SK-N-SH (cell line): ENCODE measurements around the gene SCARB1. TPM values are rescaled to one million over a fixed set of nuclear protein-coding genes. Genes with fewer than 3 reads are reported as not detected.
A peak's percentile ranks its signal among the peaks of the same experiment; 100 is the strongest.

Experiments used
- CTCF ChIA-PET: fragments of 300-600, 350-600 bp; formaldehyde crosslinking; extraction: SDS; loops from one replicate; lab custom pipeline; 2021; lab: Yijun Ruan, JAX
- POLR2A ChIA-PET: fragments of 350-600 bp; sonication (Branson Sonifier 250); formaldehyde crosslinking; extraction: SDS; loops from one replicate; lab custom pipeline; 2020; ENCODE audit warnings: antibody characterized with exemption, inconsistent platforms; lab: Yijun Ruan, JAX
- DNase-seq: peaks from one replicate; pipeline ENCODE4 v3.0.0; 2012
- H2AFZ ChIP-seq: fragments of 200-600 bp; sonication (generic); 2 replicates; pipeline ENCODE4 v1.8.1; 2016; ENCODE audit warnings: antibody characterized with exemption, mild to moderate bottlenecking, low read depth
- H3F3A ChIP-seq: fragments of 200-600 bp; sonication (generic); replicated peaks from 2 replicates; pipeline ENCODE3; 2016; ENCODE audit warnings: antibody characterized with exemption, mild to moderate bottlenecking; ENCODE audit not compliant: insufficient read depth
- H3K27ac ChIP-seq, 2 experiments: fragments of 200-500 bp in 1 of 2; fragments of 200-600 bp in 1 of 2; sonication (Bioruptor generic) in 1 of 2; sonication (generic), shearing (Covaris generic) in 1 of 2; 2 replicates each; pipeline versions ENCODE4 v1.5.1 to v1.6.1; 2014 to 2016; ENCODE audit warnings: low read depth in 2 of 2, inconsistent platforms in 1 of 2, low read length in 1 of 2, mild to moderate bottlenecking in 1 of 2, mixed read lengths in 1 of 2
- H3K27me3 ChIP-seq: fragments of 200-600 bp; sonication (generic), shearing (Covaris generic); 2 replicates; pipeline ENCODE4 v1.6.1; 2016; ENCODE audit warnings: mixed run types; ENCODE audit not compliant: insufficient read depth
- H3K36me3 ChIP-seq, 2 experiments: fragments of 200-500 bp in 1 of 2; fragments of 200-600 bp in 1 of 2; sonication (Bioruptor generic) in 1 of 2; sonication (generic) in 1 of 2; replicated peaks in 1 of 2; 2 replicates each; pipeline versions ENCODE3 to v1.5.1; 2014 to 2016; ENCODE audit warnings: low read length in 1 of 2, mild to moderate bottlenecking in 1 of 2; ENCODE audit not compliant: insufficient read depth in 2 of 2, control insufficient read depth in 1 of 2
- H3K4me1 ChIP-seq, 2 experiments: fragments of 200-500 bp in 1 of 2; fragments of 200-600 bp in 1 of 2; sonication (Bioruptor generic) in 1 of 2; sonication (generic), shearing (Covaris generic) in 1 of 2; 2 replicates each; pipeline versions ENCODE4 v1.5.1 to v1.6.1; 2014 to 2016; ENCODE audit warnings: low read depth in 1 of 2, low read length in 1 of 2, mixed run types in 1 of 2; ENCODE audit not compliant: insufficient read depth in 2 of 2, control insufficient read depth in 1 of 2
- H3K4me2 ChIP-seq: fragments of 200-600 bp; sonication (generic), shearing (Covaris generic); 2 replicates; pipeline ENCODE4 v1.6.1; 2017; ENCODE audit warnings: mixed run types
- H3K4me3 ChIP-seq, 2 experiments: fragments of 200-500 bp in 1 of 2; fragments of 200-600 bp in 1 of 2; sonication (Bioruptor generic) in 1 of 2; sonication (generic), shearing (Covaris generic) in 1 of 2; 2 replicates each; pipeline versions ENCODE4 v1.5.1 to v1.8.1; 2014 to 2016; ENCODE audit warnings: low read depth in 2 of 2, inconsistent platforms in 1 of 2, low read length in 1 of 2, mild to moderate bottlenecking in 1 of 2, mixed read lengths in 1 of 2, moderate library complexity in 1 of 2
- H3K79me2 ChIP-seq: fragments of 200-600 bp; sonication (generic); 2 replicates; pipeline ENCODE4 v1.8.1; 2017; ENCODE audit warnings: mild to moderate bottlenecking; ENCODE audit not compliant: insufficient read depth
- H3K9ac ChIP-seq: fragments of 200-600 bp; sonication (generic); 2 replicates; pipeline ENCODE4 v1.6.1; 2017; ENCODE audit warnings: mixed run types
- H3K9me2 ChIP-seq: fragments of 200-600 bp; sonication (generic); 2 replicates; pipeline ENCODE4 v1.6.1; 2017; ENCODE audit warnings: mixed run types
- H3K9me3 ChIP-seq: fragments of 200-600 bp; sonication (generic); 2 replicates; pipeline ENCODE4 v1.6.1; 2017; ENCODE audit warnings: mixed run types, mild to moderate bottlenecking, moderate library complexity
- H4K20me1 ChIP-seq: fragments of 200-600 bp; sonication (generic); 2 replicates; pipeline ENCODE4 v1.6.1; 2017; ENCODE audit warnings: mild to moderate bottlenecking, mixed run types; ENCODE audit not compliant: insufficient read depth
- ELF1 ChIP-seq: IDR thresholded peaks from 2 replicates; pipeline ENCODE4 v1.4.0; 2012
- FOSL2 ChIP-seq: IDR thresholded peaks from 2 replicates; pipeline ENCODE4 v1.4.0; 2012; ENCODE audit warnings: low read depth, mild to moderate bottlenecking, moderate library complexity, borderline replicate concordance
- JUND ChIP-seq: IDR thresholded peaks from 2 replicates; pipeline ENCODE4 v1.4.0; 2012
- MAX ChIP-seq: IDR thresholded peaks from 2 replicates; pipeline ENCODE4 v1.4.0; 2012; ENCODE audit warnings: low read depth
- RAD21 ChIP-seq: IDR thresholded peaks from 2 replicates; pipeline ENCODE4 v1.6.1; 2012; ENCODE audit warnings: mild to moderate bottlenecking, low read length
- RCOR1 ChIP-seq: fragments of 150-350 bp; IDR thresholded peaks from 2 replicates; pipeline ENCODE4 v1.6.1; 2017; ENCODE audit warnings: antibody characterized with exemption, low read length
- TAF1 ChIP-seq: IDR thresholded peaks from 2 replicates; pipeline ENCODE4 v1.6.1; 2012; ENCODE audit warnings: low read depth, mild to moderate bottlenecking, low read length, moderate library complexity, borderline replicate concordance
- TCF12 ChIP-seq: IDR thresholded peaks from 2 replicates; pipeline ENCODE4 v1.4.0; 2012
- TEAD4 ChIP-seq: IDR thresholded peaks from 2 replicates; pipeline ENCODE4 v1.4.0; 2012; ENCODE audit warnings: mild to moderate bottlenecking, borderline replicate concordance; ENCODE audit not compliant: insufficient read depth
- WGBS: methylation state at CpG from one replicate; pipeline ENCODE4 v1.1.6; 2017; ENCODE audit warnings: low lambda C conversion rate; 5-methylcytosine and 5-hydroxymethylcytosine counted together
- polyA plus RNA-seq, 3 experiments: library from polyadenylated mRNA; depleted of rRNA; stranded (reverse); fragments of >200 nt; gene quantifications; 2 replicates each; pipeline ENCODE4 v1.2.3, GENCODE V29; 2012
- TF ChIP-seq, protein P1 (sequence below): fragments of 150-350 bp; IDR thresholded peaks from 2 replicates; pipeline ENCODE4 v1.6.1; 2017; ENCODE audit warnings: antibody characterized with exemption, low read length, low read depth, borderline replicate concordance
- TF ChIP-seq, protein P2 (sequence below): IDR thresholded peaks from 2 replicates; pipeline ENCODE4; 2012
- TF ChIP-seq, protein P3 (sequence below): IDR thresholded peaks from 2 replicates; pipeline ENCODE4 v1.4.0; 2012; ENCODE audit warnings: low read depth, borderline replicate concordance

SCARB1 gene
- polyA plus RNA-seq, 1 of the 3 experiments (the other 2 are of a cell fraction), result 33.0 TPM

DNA sequence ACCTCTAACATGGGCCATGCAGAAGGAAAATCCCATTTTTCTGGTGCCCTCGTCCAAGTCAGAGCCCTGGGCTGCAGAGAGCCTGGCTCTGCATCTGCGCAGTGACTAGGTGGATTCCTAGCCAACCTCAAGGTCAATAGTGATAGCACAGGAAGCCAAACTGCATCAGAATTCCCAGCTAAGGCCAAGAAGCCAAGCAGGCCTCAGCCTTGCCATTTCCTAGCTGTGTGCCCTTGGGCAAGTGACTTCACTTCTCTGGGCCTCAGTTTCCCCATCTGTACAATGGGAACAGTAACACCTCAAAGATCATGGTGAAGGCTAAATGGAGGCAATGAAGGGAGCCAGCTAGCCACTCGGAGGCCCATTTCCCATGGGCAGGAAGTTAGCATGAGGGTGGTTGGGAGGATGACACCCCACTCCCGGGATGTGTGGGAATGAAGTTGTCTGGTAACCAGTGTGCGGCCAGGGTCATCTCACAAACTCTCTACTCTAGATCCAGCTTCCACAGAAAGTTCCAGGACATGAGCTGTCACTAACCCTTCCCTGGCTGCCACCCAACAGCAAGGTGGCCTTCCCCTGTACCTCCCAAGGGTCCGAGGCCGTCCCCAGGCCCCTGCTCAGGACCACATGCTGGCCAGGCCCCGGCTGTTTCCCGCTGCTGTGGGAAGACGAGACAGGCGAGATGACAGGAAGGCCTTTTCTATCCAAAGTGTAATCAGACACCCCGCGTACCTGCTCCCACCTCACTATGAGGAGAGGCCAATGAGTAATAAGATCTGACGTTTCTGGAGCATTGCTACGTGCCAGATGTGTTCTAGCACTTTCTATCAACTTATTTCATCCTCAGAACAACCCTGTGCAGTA is 125.7 kb downstream of the SCARB1 start:
- CTCF ChIA-PET, result interaction anchor here (1.0 kb wide), 1 partner anchor 26 kb away, joined by 3 read pairs; no protein-coding TSS in a partner anchor
- POLR2A ChIA-PET, result no interaction called here
- Histone ChIP-seq H4K20me1 (no peaks in the 10 kb centered on the region), H3K4me3 (no peak overlapping the region), H3K27ac (no peak overlapping the region), H3K4me2 (no peak overlapping the region), H3K79me2 (no peaks in the 10 kb centered on the region), H3K9me3 (no peaks in the 10 kb centered on the region), H2AFZ (no peak overlapping the region), H3K9ac (no peak overlapping the region), H3F3A (peaks cover 3% of the 10 kb centered on the region), H3K36me3 (no peaks in the 10 kb centered on the region), H3K27me3 (no peaks in the 10 kb centered on the region), H3K9me2 (no peaks in the 10 kb centered on the region), H3K4me1 (peaks cover 0 to 12% of the 10 kb centered on the region in 2 experiments; a peak in 2 of 4 replicates)
- no peak for TF ChIP-seq RAD21
- TF ChIP-seq, protein P1, sequence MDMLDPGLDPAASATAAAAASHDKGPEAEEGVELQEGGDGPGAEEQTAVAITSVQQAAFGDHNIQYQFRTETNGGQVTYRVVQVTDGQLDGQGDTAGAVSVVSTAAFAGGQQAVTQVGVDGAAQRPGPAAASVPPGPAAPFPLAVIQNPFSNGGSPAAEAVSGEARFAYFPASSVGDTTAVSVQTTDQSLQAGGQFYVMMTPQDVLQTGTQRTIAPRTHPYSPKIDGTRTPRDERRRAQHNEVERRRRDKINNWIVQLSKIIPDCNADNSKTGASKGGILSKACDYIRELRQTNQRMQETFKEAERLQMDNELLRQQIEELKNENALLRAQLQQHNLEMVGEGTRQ, result no peak
- TF ChIP-seq TAF1, result no peak
- no peak for TF ChIP-seq MAX
- TF ChIP-seq JUND, result no peak
- TF ChIP-seq RCOR1, result no peak
- TF ChIP-seq ELF1, result no peak
- TF ChIP-seq TEAD4, result no peak
- no peak for TF ChIP-seq TCF12
- 87% methylated on average over 13 of the region's 15 CpGs for WGBS
- DNase-seq, result no peak

DNA sequence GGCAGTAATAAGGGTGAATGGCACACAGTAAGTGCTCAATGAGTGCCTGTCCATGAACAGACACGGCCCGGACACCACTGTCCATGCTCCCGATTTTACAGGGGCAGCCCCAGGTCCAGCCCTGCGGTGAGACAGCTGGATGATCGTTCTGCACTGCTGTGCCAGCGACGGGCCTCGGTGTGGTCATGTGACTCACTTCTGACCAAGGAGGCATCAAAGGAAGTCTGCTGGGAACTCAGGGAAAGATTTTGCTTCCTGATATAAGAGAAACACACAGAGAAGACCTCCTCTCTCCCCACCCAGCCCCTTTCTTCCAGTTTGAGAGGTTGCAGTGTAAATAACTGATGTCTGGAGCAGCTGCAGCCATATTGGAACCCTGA is 126.6 kb downstream of the SCARB1 start:
- H3K27me3 ChIP-seq, result no peaks in the 10 kb centered on the region
- peaks cover 3% of the 10 kb centered on the region for H3F3A ChIP-seq
- H3K27ac ChIP-seq, result no peak overlapping the region
- TF ChIP-seq, protein P2, sequence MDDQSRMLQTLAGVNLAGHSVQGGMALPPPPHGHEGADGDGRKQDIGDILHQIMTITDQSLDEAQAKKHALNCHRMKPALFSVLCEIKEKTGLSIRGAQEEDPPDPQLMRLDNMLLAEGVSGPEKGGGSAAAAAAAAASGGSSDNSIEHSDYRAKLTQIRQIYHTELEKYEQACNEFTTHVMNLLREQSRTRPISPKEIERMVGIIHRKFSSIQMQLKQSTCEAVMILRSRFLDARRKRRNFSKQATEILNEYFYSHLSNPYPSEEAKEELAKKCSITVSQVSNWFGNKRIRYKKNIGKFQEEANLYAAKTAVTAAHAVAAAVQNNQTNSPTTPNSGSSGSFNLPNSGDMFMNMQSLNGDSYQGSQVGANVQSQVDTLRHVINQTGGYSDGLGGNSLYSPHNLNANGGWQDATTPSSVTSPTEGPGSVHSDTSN, result no peak
- TF ChIP-seq TAF1 (no peak), RAD21 (no peak), JUND (no peak), FOSL2 (no peak), TEAD4 (no peak)
- TF ChIP-seq, protein P3, sequence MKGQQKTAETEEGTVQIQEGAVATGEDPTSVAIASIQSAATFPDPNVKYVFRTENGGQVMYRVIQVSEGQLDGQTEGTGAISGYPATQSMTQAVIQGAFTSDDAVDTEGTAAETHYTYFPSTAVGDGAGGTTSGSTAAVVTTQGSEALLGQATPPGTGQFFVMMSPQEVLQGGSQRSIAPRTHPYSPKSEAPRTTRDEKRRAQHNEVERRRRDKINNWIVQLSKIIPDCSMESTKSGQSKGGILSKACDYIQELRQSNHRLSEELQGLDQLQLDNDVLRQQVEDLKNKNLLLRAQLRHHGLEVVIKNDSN, result peak; percentile 69; the same call in 1 of the 2 replicates
- no peaks in the 10 kb centered on the region for H3K36me3 ChIP-seq
- H3K4me3 ChIP-seq, result no peak overlapping the region
- H3K9me2 ChIP-seq, result no peaks in the 10 kb centered on the region
- WGBS, result 75% methylated on average over 8 of the region's 8 CpGs
- POLR2A ChIA-PET, result no interaction called here
- no peak overlapping the region for H3K9ac ChIP-seq
- no peak overlapping the region for H3K4me2 ChIP-seq
- CTCF ChIA-PET, result interaction anchor here (1.0 kb wide), 1 partner anchor 27 kb away, joined by 3 read pairs; no protein-coding TSS in a partner anchor
- no peaks in the 10 kb centered on the region for H3K79me2 ChIP-seq
- H3K9me3 ChIP-seq, result no peaks in the 10 kb centered on the region
- H3K4me1 ChIP-seq, result peaks cover 0 to 4% of the 10 kb centered on the region in 2 experiments; a peak in 2 of 4 replicates
- DNase-seq, result no peak
- H4K20me1 ChIP-seq, result no peaks in the 10 kb centered on the region
- no peak overlapping the region for H2AFZ ChIP-seq
